Measurements from ENCODE around the gene VWC2. TPM values are rescaled to one million over a fixed set of nuclear protein-coding genes. Genes with fewer than 3 reads are reported as not detected.

The VWC2 gene
- total and polyA plus RNA-seq, 4 donors = 0.02 to 0.09 TPM; not detected in 2

- peaks cover 0 to 2% (median 0%) of the 10 kb centered on the region in 4 donors for H3K9me3 ChIP-seq (ENCODE audit: control insufficient read depth in 4 of 4, insufficient read depth in 3 of 4, low read length in 3 of 4)
- no peak overlapping the region for H3K27ac ChIP-seq (ENCODE audit: low read depth in 1 of 2, low read length in 1 of 2)
- H3K4me1 ChIP-seq (ENCODE audit: control insufficient read depth in 5 of 5, insufficient read depth in 5 of 5, low read length in 5 of 5) = peaks cover 0 to 5% (median 0%) of the 10 kb centered on the region in 5 donors
- H3K27me3 ChIP-seq (ENCODE audit: control insufficient read depth in 3 of 3, insufficient read depth in 3 of 3, low read length in 2 of 3) = no peaks in the 10 kb centered on the region
- H3K36me3 ChIP-seq (ENCODE audit: control insufficient read depth in 4 of 4, insufficient read depth in 4 of 4, low read length in 4 of 4) = no peaks in the 10 kb centered on the region
- ATAC-seq (ENCODE audit: insufficient read depth, low FRiP score) = no peak
- 49 to 57% methylated on average over 5 of the region's 5 CpGs for whole genome bisulfite sequencing, 2 donors
- no peak for TF ChIP-seq CTCF (IDR thresholded peaks at IDR 0.05; ENCODE audit: control extremely low read depth, extremely low read depth)
- DNase-seq = no peak
- no peak overlapping the region for H3K9ac ChIP-seq (ENCODE audit: insufficient read depth in 1 of 2, low read length in 2 of 2)
- no peak overlapping the region for H3K4me3 ChIP-seq
Measured at GRCh38 chr7:49866910-49867309, 93.5 kb downstream of the VWC2 start.

GRCh38 chr7:49873420-49873819 is 100.0 kb downstream of the VWC2 start:
- ATAC-seq (ENCODE audit: insufficient read depth, low FRiP score) (no peak), DNase-seq (no peak)
- Histone ChIP-seq H3K4me3 (no peak overlapping the region), H3K9me3 (ENCODE audit: control insufficient read depth in 4 of 4, insufficient read depth in 3 of 4, low read length in 3 of 4) (no peaks in the 10 kb centered on the region), H3K27me3 (ENCODE audit: control insufficient read depth in 3 of 3, insufficient read depth in 3 of 3, low read length in 2 of 3) (no peaks in the 10 kb centered on the region), H3K36me3 (ENCODE audit: control insufficient read depth in 4 of 4, insufficient read depth in 4 of 4, low read length in 4 of 4) (no peaks in the 10 kb centered on the region), H3K4me1 (ENCODE audit: control insufficient read depth in 5 of 5, insufficient read depth in 5 of 5, low read length in 5 of 5) (no peaks in the 10 kb centered on the region), H3K27ac (ENCODE audit: low read depth in 1 of 2, low read length in 1 of 2) (no peak overlapping the region), H3K9ac (ENCODE audit: insufficient read depth in 1 of 2, low read length in 2 of 2) (no peak overlapping the region)
- 88 to 93% methylated on average over 1 of the region's 1 CpG for whole genome bisulfite sequencing, 2 donors
- TF ChIP-seq CTCF (IDR thresholded peaks at IDR 0.05; ENCODE audit: control extremely low read depth, extremely low read depth) = no peak

GRCh38 chr7:49875336-49875735 is 101.9 kb downstream of the VWC2 start:
- Histone ChIP-seq H3K36me3 (ENCODE audit: control insufficient read depth in 4 of 4, insufficient read depth in 4 of 4, low read length in 4 of 4) (no peaks in the 10 kb centered on the region), H3K9ac (ENCODE audit: insufficient read depth in 1 of 2, low read length in 2 of 2) (no peak overlapping the region), H3K27me3 (ENCODE audit: control insufficient read depth in 3 of 3, insufficient read depth in 3 of 3, low read length in 2 of 3) (no peaks in the 10 kb centered on the region), H3K4me1 (ENCODE audit: control insufficient read depth in 5 of 5, insufficient read depth in 5 of 5, low read length in 5 of 5) (peaks cover 0 to 4% (median 0%) of the 10 kb centered on the region in 5 donors), H3K4me3 (no peak overlapping the region), H3K9me3 (ENCODE audit: control insufficient read depth in 4 of 4, insufficient read depth in 3 of 4, low read length in 3 of 4) (no peaks in the 10 kb centered on the region), H3K27ac (ENCODE audit: low read depth in 1 of 2, low read length in 1 of 2) (no peak overlapping the region)
- no peak for DNase-seq
- 83 to 96% methylated on average over 1 of the region's 1 CpG for WGBS, 2 donors
- no peak for ATAC-seq (ENCODE audit: insufficient read depth, low FRiP score)
- no peak for TF ChIP-seq CTCF (IDR thresholded peaks at IDR 0.05; ENCODE audit: control extremely low read depth, extremely low read depth)

- Histone ChIP-seq H3K36me3 (ENCODE audit: control insufficient read depth in 4 of 4, insufficient read depth in 4 of 4, low read length in 4 of 4) (no peaks in the 10 kb centered on the region), H3K9me3 (ENCODE audit: control insufficient read depth in 4 of 4, insufficient read depth in 3 of 4, low read length in 3 of 4) (no peaks in the 10 kb centered on the region), H3K27ac (ENCODE audit: low read depth in 1 of 2, low read length in 1 of 2) (no peak overlapping the region), H3K4me1 (ENCODE audit: control insufficient read depth in 5 of 5, insufficient read depth in 5 of 5, low read length in 5 of 5) (peaks cover 0 to 4% (median 0%) of the 10 kb centered on the region in 5 donors), H3K9ac (ENCODE audit: insufficient read depth in 1 of 2, low read length in 2 of 2) (no peak overlapping the region), H3K27me3 (ENCODE audit: control insufficient read depth in 3 of 3, insufficient read depth in 3 of 3, low read length in 2 of 3) (no peaks in the 10 kb centered on the region), H3K4me3 (no peak overlapping the region)
- no peak for TF ChIP-seq CTCF (IDR thresholded peaks at IDR 0.05; ENCODE audit: control extremely low read depth, extremely low read depth)
- DNase-seq = no peak
- WGBS, 2 donors = 86 to 92% methylated on average over 3 of the region's 3 CpGs
- ATAC-seq (ENCODE audit: insufficient read depth, low FRiP score) = no peak
Measured at GRCh38 chr7:49876202-49876601, 102.8 kb downstream of the VWC2 start.

Data from lung (tissue), 12 donors.